Activated CD4-positive, alpha-beta T cell treated with anti-CD3 and anti-CD28 coated beads for 36 hours (primary cell): Measurements from ENCODE around the gene ZNF625. TPM values are rescaled to one million over a fixed set of nuclear protein-coding genes. Genes with fewer than 3 reads are reported as not detected.

Experiments
- ATAC-seq: fragments of 200-7000 bp; cut with Tn5 transposase; one replicate; pipeline ENCODE4 v1.10.0; 2021; ENCODE audit warnings: mild to moderate bottlenecking, moderate library complexity
- CTCF ChIA-PET: fragments of 350-600 bp; sonication (Branson Sonifier 250); formaldehyde crosslinking; loops from one replicate; lab custom pipeline; 2021; ENCODE audit warnings: antibody characterized with exemption; lab: Charles Lee
- POLR2A ChIA-PET: fragments of 350-600 bp; sonication (Branson Sonifier 250); formaldehyde crosslinking; loops from one replicate; lab custom pipeline; 2021; ENCODE audit warnings: antibody characterized with exemption, inconsistent platforms; lab: Charles Lee
- DNase-seq: peaks from one replicate; pipeline ENCODE4 v3.0.0-alpha.2; 2020
- H3K27ac Mint-ChIP-seq: one replicate; pipeline ENCODE4 v1.8.0; 2021; ENCODE audit warnings: mixed read lengths
- H3K27me3 Mint-ChIP-seq: one replicate; pipeline ENCODE4 v1.8.0; 2021; ENCODE audit warnings: mixed read lengths
- H3K36me3 Mint-ChIP-seq: one replicate; pipeline ENCODE4 v1.8.0; 2021; ENCODE audit warnings: low read depth, mixed read lengths
- H3K4me1 Mint-ChIP-seq: one replicate; pipeline ENCODE4 v1.8.0; 2021; ENCODE audit warnings: mixed read lengths
- H3K4me3 Mint-ChIP-seq: one replicate; pipeline ENCODE4 v1.8.0; 2021; ENCODE audit warnings: mild to moderate bottlenecking, moderate library complexity, mixed read lengths
- H3K9me3 Mint-ChIP-seq: one replicate; pipeline ENCODE4 v1.8.0; 2021; ENCODE audit warnings: low read depth, mixed read lengths
- intact Hi-C, 2 experiments: fragments of 100-400 bp; cut with DNase I in 1 of 2; cut with micrococcal nuclease in 1 of 2; formaldehyde crosslinking; loops; one replicate each; pipeline versions ENCODE4 v1.14.2 to v1.15.1; 2022 to 2024; cut with DNase I, micrococcal nuclease
- total RNA-seq, 2 experiments: library from RNA; stranded (reverse); gene quantifications; one replicate each; pipeline ENCODE4 v1.2.3, GENCODE V29; 2021

ZNF625 gene
- total RNA-seq, 2 experiments from 2014 or later: 3.8 to 5.5 TPM

- Mint-ChIP-seq H3K27ac (peak within 1 kb of the TSS; percentile 99), H3K4me1 (peaks cover 38% of the 10 kb centered on the region), H3K27me3 (no peaks in the 10 kb centered on the region), H3K36me3 (peaks cover 21% of the 10 kb centered on the region), H3K4me3 (peak within 1 kb of the TSS; percentile 98), H3K9me3 (no peaks in the 10 kb centered on the region)
- ATAC-seq: peak; percentile 100
- intact Hi-C loops: loop anchor here in 1 of 2 experiments (1.0 to 5.0 kb wide), 9 partner anchors 23 to 574 kb away; partner anchors contain the start of genes DHPS, GET3, ZNF20 and ZNF442
- POLR2A ChIA-PET: interaction anchor here (0.6 to 1.3 kb wide), 5 partner anchors 10 to 1268 kb away, joined by 3 to 10 read pairs (median 4); no protein-coding TSS in a partner anchor
- CTCF ChIA-PET: interaction anchor here (0.6 to 1.5 kb wide), 7 partner anchors 23 to 1113 kb away, joined by 3 to 4 read pairs (median 3); partner anchors contain the start of gene ZNF20
- DNase-seq: peak; percentile 97
These were observed 6.6 kb upstream of the ZNF625 start, which contains the start of gene ZNF136 for GRCh38 chr19:12162882-12163806. TSS of gene ZNF136 (plus strand) at chr19:12163096. CDS start at chr19:12163204, 108 bp downstream.

- intact Hi-C loops: loop anchor here in 1 of 2 experiments (1.0 to 5.0 kb wide), 6 partner anchors 22 to 575 kb away; partner anchors contain the start of genes DHPS, GET3, ZNF20 and ZNF564
- Mint-ChIP-seq H3K4me1 (peaks cover 38% of the 10 kb centered on the region), H3K9me3 (no peaks in the 10 kb centered on the region), H3K27me3 (no peaks in the 10 kb centered on the region), H3K4me3 (peak overlapping the region; percentile 98), H3K27ac (peak overlapping the region; percentile 92), H3K36me3 (peaks cover 21% of the 10 kb centered on the region)
- ChIA-PET POLR2A (interaction anchor here (0.6 to 1.3 kb wide), 4 partner anchors 12 to 1268 kb away, joined by 3 to 10 read pairs (median 6); no protein-coding TSS in a partner anchor), CTCF (interaction anchor here (0.6 to 1.5 kb wide), 6 partner anchors 71 to 1113 kb away, joined by 3 to 4 read pairs (median 3); no protein-coding TSS in a partner anchor)
- ATAC-seq: peak; percentile 11
- DNase-seq: no peak
These were observed 6.0 kb upstream of the ZNF625 start for GRCh38 chr19:12162513-12162881.

- ATAC-seq (no peak), DNase-seq (peak; percentile 44)
- no peak overlapping the region for H3K4me3 Mint-ChIP-seq
- ChIA-PET CTCF (interaction anchor here (0.7 kb wide), 3 partner anchors 24 to 197 kb away, joined by 3 to 4 read pairs (median 3); no protein-coding TSS in a partner anchor), POLR2A (no interaction called here)
- H3K27me3 Mint-ChIP-seq: no peaks in the 10 kb centered on the region
- peaks cover 7% of the 10 kb centered on the region for H3K36me3 Mint-ChIP-seq
- no peaks in the 10 kb centered on the region for H3K9me3 Mint-ChIP-seq
- H3K27ac Mint-ChIP-seq: no peak overlapping the region
- H3K4me1 Mint-ChIP-seq: peaks cover 25% of the 10 kb centered on the region
- intact Hi-C loops: loop anchor here in 1 of 2 experiments (5.0 kb wide), 1 partner anchor 577 kb away; the partner anchor contains the start of gene GET3
These were observed 3.4 kb upstream of the ZNF625 start for GRCh38 chr19:12159773-12160414.

- Mint-ChIP-seq H3K27me3 (no peaks in the 10 kb centered on the region), H3K36me3 (peaks cover 6% of the 10 kb centered on the region), H3K9me3 (no peaks in the 10 kb centered on the region), H3K4me3 (peak overlapping the region; percentile 90), H3K27ac (no peak overlapping the region), H3K4me1 (peaks cover 9% of the 10 kb centered on the region)
- ATAC-seq (no peak), DNase-seq (no peak)
- intact Hi-C loops: no loop called here
- POLR2A ChIA-PET: no interaction called here
- CTCF ChIA-PET: no interaction called here
These were observed 1.1 kb downstream of the ZNF625 start for GRCh38 chr19:12155324-12155860.

- ChIA-PET CTCF (interaction anchor here (1.3 to 1.4 kb wide), 2 partner anchors 86 to 222 kb away, joined by 4 to 6 read pairs; no protein-coding TSS in a partner anchor), POLR2A (no interaction called here)
These were observed 11.2 kb downstream of the ZNF625 start for GRCh38 chr19:12145348-12145747.

GRCh38 chr19:12141405-12141736, 15.2 kb downstream of the ZNF625 start:
- Mint-ChIP-seq H3K4me1 (peaks cover 32% of the 10 kb centered on the region), H3K36me3 (peaks cover 32% of the 10 kb centered on the region), H3K27me3 (no peaks in the 10 kb centered on the region), H3K9me3 (peaks cover 13% of the 10 kb centered on the region), H3K4me3 (peak overlapping the region; percentile 91), H3K27ac (no peak overlapping the region)
- POLR2A ChIA-PET: interaction anchor here (1.4 kb wide), 1 partner anchor 51 kb away, joined by 7 read pairs; no protein-coding TSS in a partner anchor
- CTCF ChIA-PET: interaction anchor here (0.6 to 3.1 kb wide), 14 partner anchors 34 to 260 kb away, joined by 3 to 50 read pairs (median 6); partner anchors contain the start of genes ZNF433 and ZNF700
- ATAC-seq: no peak
- DNase-seq: no peak
- intact Hi-C loops: loop anchor here (1.0 kb wide), 9 partner anchors 51 to 344 kb away; partner anchors contain the start of genes ZNF439 (in 1 of the 2) and ZNF491 (in 1 of the 2)

More at GRCh38 chr19:12145348-12145747, 11.2 kb downstream of the ZNF625 start:
- no peak for DNase-seq
- Mint-ChIP-seq H3K36me3 (peaks cover 34% of the 10 kb centered on the region), H3K27ac (no peak overlapping the region), H3K27me3 (no peaks in the 10 kb centered on the region), H3K9me3 (peaks cover 17% of the 10 kb centered on the region), H3K4me1 (peaks cover 10% of the 10 kb centered on the region), H3K4me3 (no peak overlapping the region)
- intact Hi-C loops: no loop called here
- no peak for ATAC-seq

GRCh38 chr19:12140545-12141404, 15.8 kb downstream of the ZNF625 start:
- peak overlapping the region; percentile 69 for H3K27ac Mint-ChIP-seq
- peak overlapping the region; percentile 91 for H3K4me3 Mint-ChIP-seq
- H3K27me3 Mint-ChIP-seq: no peaks in the 10 kb centered on the region
- ATAC-seq (peak; percentile 68), DNase-seq (peak; percentile 93)
- intact Hi-C loops: loop anchor here (1.0 kb wide), 11 partner anchors 22 to 343 kb away; partner anchors contain the start of genes ZNF439 (in 1 of the 2) and ZNF491 (in 1 of the 2)
- peaks cover 29% of the 10 kb centered on the region for H3K36me3 Mint-ChIP-seq
- peaks cover 9% of the 10 kb centered on the region for H3K9me3 Mint-ChIP-seq
- CTCF ChIA-PET: interaction anchor here (0.6 to 3.1 kb wide), 31 partner anchors 14 to 343 kb away, joined by 3 to 50 read pairs (median 4); partner anchors contain the start of genes ZNF136, ZNF433, ZNF491 and ZNF625
- POLR2A ChIA-PET: interaction anchor here (0.6 to 1.4 kb wide), 4 partner anchors 50 to 154 kb away, joined by 3 to 7 read pairs (median 6); no protein-coding TSS in a partner anchor
- H3K4me1 Mint-ChIP-seq: peaks cover 32% of the 10 kb centered on the region

GRCh38 chr19:12139885-12140544, 16.5 kb downstream of the ZNF625 start, which contains the start of gene ZNF20:
TSS of gene ZNF20 (minus strand) at chr19:12140350. CDS start at chr19:12140182, 168 bp downstream.
- ATAC-seq: peak; percentile 93
- ChIA-PET CTCF (interaction anchor here (0.6 to 3.1 kb wide), 26 partner anchors 14 to 342 kb away, joined by 3 to 50 read pairs (median 4); partner anchors contain the start of genes ZNF136, ZNF433, ZNF491 and ZNF625), POLR2A (interaction anchor here (0.6 to 1.4 kb wide), 3 partner anchors 49 to 153 kb away, joined by 3 to 7 read pairs (median 6); no protein-coding TSS in a partner anchor)
- intact Hi-C loops: loop anchor here in 1 of 2 experiments (1.0 kb wide), 3 partner anchors 22 to 176 kb away; no protein-coding TSS in a partner anchor
- Mint-ChIP-seq H3K4me3 (peak within 1 kb of the TSS; percentile 91), H3K27ac (peak within 1 kb of the TSS; percentile 73), H3K36me3 (peaks cover 29% of the 10 kb centered on the region), H3K9me3 (peaks cover 2% of the 10 kb centered on the region), H3K27me3 (no peaks in the 10 kb centered on the region), H3K4me1 (peaks cover 32% of the 10 kb centered on the region)
- DNase-seq: peak; percentile 95

- peaks cover 32% of the 10 kb centered on the region for H3K4me1 Mint-ChIP-seq
- H3K9me3 Mint-ChIP-seq: peaks cover 2% of the 10 kb centered on the region
- peak overlapping the region; percentile 91 for H3K4me3 Mint-ChIP-seq
- intact Hi-C loops: no loop called here
- peaks cover 35% of the 10 kb centered on the region for H3K36me3 Mint-ChIP-seq
- H3K27ac Mint-ChIP-seq: no peak overlapping the region
- no peak for DNase-seq
- no peak for ATAC-seq
- POLR2A ChIA-PET: no interaction called here
- H3K27me3 Mint-ChIP-seq: no peaks in the 10 kb centered on the region
- CTCF ChIA-PET: interaction anchor here (0.7 to 3.1 kb wide), 5 partner anchors 48 to 341 kb away, joined by 4 to 50 read pairs (median 10); partner anchors contain the start of gene ZNF491
These were observed 17.3 kb downstream of the ZNF625 start for GRCh38 chr19:12139269-12139668.
